SW480 (cell line): ENCODE measurements around the gene ZNF608.

Source experiments
- DNase-seq: peaks from one replicate; pipeline ENCODE4 v3.0.0-alpha.2; 2016; ENCODE audit warnings: low spot score

ZNF608 gene, protein sequence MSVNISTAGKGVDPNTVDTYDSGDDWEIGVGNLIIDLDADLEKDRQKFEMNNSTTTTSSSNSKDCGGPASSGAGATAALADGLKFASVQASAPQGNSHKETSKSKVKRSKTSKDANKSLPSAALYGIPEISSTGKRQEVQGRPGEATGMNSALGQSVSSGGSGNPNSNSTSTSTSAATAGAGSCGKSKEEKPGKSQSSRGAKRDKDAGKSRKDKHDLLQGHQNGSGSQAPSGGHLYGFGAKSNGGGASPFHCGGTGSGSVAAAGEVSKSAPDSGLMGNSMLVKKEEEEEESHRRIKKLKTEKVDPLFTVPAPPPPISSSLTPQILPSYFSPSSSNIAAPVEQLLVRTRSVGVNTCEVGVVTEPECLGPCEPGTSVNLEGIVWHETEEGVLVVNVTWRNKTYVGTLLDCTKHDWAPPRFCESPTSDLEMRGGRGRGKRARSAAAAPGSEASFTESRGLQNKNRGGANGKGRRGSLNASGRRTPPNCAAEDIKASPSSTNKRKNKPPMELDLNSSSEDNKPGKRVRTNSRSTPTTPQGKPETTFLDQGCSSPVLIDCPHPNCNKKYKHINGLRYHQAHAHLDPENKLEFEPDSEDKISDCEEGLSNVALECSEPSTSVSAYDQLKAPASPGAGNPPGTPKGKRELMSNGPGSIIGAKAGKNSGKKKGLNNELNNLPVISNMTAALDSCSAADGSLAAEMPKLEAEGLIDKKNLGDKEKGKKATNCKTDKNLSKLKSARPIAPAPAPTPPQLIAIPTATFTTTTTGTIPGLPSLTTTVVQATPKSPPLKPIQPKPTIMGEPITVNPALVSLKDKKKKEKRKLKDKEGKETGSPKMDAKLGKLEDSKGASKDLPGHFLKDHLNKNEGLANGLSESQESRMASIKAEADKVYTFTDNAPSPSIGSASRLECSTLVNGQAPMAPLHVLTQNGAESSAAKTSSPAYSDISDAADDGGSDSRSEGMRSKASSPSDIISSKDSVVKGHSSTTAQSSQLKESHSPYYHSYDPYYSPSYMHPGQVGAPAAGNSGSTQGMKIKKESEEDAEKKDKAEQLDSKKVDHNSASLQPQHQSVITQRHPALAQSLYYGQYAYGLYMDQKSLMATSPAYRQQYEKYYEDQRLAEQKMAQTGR (N-terminal part only)

DNA sequence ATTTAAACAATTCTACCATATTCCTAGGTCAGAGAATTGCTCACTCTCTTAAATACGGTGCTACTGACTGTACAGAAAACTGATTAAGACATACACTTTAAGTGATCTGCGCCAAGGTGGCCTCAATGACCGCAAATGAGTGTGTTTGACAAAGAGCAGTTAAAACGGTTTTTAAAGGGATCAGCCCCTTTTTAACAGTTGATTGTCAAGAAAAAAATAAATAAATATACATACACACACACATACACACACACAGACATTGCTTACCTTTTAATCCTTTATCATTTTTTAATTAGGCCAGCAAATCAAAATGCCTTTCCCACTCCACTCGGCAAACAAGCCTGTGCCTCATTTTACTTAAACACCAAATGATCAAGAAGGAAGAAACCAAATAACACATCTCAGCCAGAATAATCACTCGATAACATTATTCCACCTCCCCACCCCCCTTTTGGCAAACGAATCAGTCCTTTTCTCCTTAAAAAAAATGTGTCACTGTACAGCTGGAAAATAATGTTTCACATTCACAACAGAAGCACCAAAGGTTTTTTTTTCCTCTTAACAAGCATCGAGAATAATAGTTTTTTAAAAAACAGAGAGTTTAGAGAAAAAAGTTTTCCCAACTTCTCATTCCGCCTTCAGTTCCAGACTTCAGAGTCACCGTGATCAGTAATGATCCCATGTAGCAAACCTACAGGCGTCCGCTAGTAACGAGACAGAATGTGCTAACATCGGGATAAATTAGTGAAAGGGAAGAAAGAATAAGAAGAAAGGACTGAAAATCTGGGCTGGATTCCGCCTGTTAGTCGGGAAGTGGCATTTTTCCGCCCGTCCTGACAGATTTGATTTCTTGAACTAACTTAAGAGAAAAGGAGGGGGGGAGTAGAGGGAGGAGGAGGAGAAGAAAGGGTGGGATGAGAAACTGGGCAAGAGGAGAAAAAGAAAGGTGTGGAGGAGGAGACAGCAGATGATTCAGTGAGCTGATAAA lies at the start of gene ZNF608:
ZNF608 (minus strand) TSS at position 712 of the 988 bp plus-strand sequence. CDS start 1,650 bp downstream, outside the sequence.
- peak; percentile 82 for DNase-seq

DNA sequence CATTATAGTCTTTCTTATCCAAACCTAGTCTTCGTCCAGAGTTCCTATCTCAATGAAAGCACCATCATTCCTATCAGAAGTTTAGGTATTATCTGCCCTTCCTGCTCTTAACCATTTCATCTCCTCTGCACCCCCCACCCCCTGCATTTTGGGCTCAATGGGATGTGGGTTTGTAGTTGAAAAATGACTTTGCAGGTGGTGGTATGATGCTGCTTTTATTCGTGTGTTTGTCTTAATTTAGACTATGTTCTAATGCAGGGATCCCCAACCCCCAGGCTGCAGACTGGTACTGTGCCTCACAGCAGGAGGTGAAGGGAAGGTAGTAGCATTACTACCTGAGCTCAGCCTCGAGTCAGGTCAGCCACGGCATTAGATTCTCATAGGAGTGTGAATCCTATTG lies 49.4 kb upstream of the ZNF608 start:
- no peak for DNase-seq

DNA sequence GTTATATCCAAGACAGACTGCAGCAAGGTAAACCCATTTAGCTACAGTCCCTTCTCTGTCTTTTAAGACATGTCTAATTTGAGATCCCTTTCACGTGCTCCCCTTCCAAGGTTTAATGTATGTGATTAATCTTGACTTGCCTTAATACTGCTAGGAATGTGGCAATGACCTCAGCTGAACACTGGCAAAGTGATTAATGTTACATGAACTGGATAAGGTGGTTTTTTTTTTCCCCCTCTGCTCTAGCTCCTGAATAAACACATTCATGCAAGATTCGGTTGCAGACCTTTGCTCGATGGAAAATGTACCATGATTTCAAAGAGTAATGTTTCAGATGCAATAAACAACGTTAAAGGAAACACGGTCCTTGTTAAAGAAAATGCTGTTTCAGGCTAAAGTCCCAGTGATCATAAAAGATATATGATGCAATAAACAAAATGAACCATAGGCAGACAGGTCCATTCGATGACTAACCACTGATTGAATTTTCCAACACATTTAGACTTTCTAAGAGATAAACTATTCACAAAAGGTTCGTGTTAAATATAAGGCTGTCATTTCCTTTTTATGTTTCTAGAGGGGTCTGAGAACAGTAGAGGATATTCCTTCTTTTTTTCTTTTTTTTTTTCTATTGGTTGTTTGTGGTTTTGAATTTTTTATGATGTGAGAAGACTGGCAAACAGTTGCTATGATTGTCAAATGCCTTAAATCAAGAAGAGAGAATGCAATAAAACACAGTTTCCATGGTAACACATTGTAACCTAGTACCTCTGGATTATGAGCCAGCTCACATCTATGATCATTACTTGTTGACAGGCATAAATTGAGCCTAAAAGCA lies 44.7 kb upstream of the ZNF608 start:
- DNase-seq = peak; percentile 45

- DNase-seq = no peak
Measured at GRCh38 chr5:124790301-124790894, 44.0 kb upstream of the ZNF608 start.

GRCh38 chr5:124789104-124789605 lies 42.7 kb upstream of the ZNF608 start:
- no peak for DNase-seq

GRCh38 chr5:124783794-124784193 lies 37.4 kb upstream of the ZNF608 start:
- DNase-seq = no peak

DNA sequence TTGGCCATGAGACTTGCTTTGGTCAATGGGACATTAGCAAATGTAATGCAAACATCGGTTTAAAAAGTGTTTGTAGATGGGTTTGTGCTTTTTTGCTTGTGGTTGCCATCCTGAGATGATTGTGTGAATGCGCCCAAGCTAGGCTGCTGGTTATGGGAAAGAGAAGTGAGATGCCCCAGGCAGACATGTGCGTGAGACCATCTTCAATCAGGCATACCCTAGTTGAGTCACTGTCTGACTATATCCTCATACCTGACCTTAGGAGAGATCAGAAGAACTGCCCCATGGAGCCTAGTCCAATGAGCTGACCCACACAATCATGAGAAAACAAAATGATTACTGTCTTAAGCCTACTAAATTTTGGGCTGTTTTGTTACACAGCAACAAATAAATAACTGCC lies 36.8 kb upstream of the ZNF608 start:
- DNase-seq = no peak

GRCh38 chr5:124782262-124782661 lies 35.8 kb upstream of the ZNF608 start:
- no peak for DNase-seq

GRCh38 chr5:124780011-124780410 lies 33.6 kb upstream of the ZNF608 start:
- no peak for DNase-seq

- DNase-seq = no peak
Measured at GRCh38 chr5:124773315-124774311, 27.2 kb upstream of the ZNF608 start.

GRCh38 chr5:124772457-124773200 lies 26.2 kb upstream of the ZNF608 start:
- DNase-seq = no peak

- DNase-seq = no peak
Measured at GRCh38 chr5:124771761-124772160, 25.3 kb upstream of the ZNF608 start.

DNA sequence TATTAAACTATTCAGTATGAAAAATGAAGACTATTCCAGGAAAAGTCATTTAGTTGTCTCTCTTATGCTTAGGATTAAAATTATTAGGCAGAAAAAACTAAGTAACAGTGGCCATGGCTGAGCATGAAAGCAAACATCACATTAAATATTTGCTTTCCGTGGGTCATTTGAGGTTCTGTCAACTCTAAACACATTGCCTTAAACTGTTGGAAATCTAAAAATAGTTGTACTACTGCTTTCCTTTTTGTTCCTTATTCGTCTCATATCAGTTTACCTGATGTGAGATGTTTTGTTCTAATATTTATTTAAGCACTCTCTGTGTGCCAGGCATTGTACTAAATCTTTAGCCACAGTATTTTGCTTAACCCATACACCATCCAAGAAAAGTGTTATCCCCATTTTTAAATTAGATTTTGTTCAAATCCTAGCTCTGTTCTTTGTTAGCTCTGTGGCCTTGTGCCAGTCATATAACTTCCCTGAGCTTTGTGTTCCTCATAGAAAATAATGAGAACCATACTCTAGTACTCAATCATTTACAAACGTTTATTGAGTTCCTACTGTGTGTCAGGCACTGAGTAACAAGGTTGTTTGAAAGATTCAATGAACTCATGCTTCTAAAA lies 18.7 kb upstream of the ZNF608 start:
- DNase-seq = no peak

GRCh38 chr5:124764585-124764984 lies 18.1 kb upstream of the ZNF608 start:
- no peak for DNase-seq

GRCh38 chr5:124761010-124761409 lies 14.6 kb upstream of the ZNF608 start:
- no peak for DNase-seq

DNA sequence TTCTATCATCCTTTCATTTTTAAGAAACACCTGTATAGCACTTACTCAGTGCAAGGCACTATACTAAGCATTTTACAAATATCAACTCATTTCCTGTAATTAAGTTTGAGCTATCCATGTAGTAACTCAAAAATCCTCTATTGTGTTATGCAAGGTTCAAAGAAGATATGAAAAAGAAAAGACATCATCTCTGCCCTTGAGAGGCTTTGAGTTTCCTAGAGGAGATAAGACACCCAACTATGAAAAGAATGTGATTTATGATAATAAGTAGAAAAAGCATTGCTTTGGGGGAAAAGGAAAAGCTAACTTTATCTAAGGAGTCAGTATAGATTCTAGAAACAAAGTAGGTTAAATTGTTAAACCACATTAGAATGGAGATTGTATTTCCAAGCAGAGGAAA lies 14.2 kb upstream of the ZNF608 start:
- no peak for DNase-seq

DNA sequence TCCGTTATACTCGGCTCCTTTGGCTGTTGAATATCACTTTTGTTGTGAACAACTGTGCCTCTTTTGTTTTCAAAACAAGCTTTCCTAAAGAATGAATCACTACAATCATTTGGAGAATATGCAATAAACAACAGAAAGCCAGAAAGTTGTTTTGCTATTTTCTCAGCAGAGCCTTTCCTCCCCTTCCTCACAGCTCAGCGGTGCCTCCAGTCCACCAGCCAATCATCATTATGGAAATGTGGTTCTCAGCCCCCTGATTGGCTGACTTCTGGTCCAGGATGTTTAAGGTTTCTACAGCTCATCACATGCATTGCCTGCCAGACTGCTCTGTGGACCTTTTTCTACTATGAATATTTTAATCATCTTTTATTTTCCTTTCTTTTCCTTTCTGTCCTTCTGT lies 9.1 kb upstream of the ZNF608 start:
- peak; percentile 23 for DNase-seq
